Muscle of arm (tissue), 12 donors: ENCODE results near the gene WWOX. TPM values are rescaled to one million over a fixed set of nuclear protein-coding genes. Genes with fewer than 3 reads are reported as not detected.

Experiments used
- DNase-seq: peaks from one replicate; pipeline ENCODE4 v3.0.0-alpha.2; 2013
- polyA plus RNA-seq, 12 donors: library from polyadenylated mRNA; unstranded; fragments of 120-200 nt; gene quantifications; one replicate each; pipeline ENCODE4 v1.2.1, GENCODE V29; 2013; ENCODE audit not compliant: insufficient read length in 12 of 12

WWOX gene
- polyA plus RNA-seq, 12 donors: 7.4 to 17.2 (median 10.9) TPM; not detected in 2

GRCh38 chr16:78932355-78932943 is 833.0 kb downstream of the WWOX start:
- no peak for DNase-seq

GRCh38 chr16:78936060-78936459 is 836.6 kb downstream of the WWOX start:
- no peak for DNase-seq

DNA sequence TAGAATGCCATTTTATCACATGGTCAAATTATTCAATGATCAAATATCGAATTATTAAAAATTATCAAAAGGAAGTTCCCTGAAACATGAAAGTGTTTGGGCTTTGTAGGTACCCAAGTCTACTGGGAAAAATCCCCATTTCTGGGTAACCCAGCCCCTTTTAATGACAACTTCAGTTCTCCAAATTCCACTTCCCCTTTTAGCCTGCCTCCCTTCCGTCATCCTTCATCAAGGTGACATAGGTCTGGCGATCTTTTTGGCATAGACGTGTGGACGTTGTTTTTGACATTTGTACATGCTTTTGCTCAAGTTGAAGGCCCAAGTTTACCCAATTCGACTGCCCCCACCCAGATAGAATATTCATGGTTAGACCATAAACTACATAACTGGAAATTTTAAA is 840.1 kb downstream of the WWOX start:
- no peak for DNase-seq

DNA sequence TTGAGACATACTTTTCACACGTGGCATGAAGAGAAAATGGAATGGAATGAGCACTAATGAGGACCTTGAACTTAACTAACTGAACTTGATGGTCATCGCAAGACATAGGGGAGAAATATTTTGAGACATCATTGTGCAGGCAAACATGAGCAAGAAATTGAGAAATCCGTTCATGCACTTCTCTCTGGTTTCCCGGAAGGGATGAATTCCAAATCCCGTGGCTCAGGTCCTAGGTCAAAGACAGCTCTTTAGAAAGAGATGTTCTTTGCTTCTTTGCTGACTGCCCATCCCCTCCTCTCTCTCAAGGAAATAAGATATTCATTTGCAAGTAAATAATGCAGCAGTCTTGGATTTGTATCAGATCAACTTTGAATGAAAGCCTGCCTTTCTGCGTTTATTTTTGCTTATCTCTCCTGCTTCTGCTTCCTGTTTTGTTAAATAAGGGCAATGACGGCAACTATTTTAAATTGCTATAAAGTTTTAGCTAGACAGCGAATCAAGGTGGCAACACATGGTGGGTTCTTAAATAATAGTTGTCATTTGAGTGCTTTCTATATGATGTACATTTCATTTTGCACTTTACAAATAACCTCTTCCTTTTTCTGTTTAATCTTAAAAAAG is 843.3 kb downstream of the WWOX start:
- DNase-seq: no peak

GRCh38 chr16:78945336-78945735 is 845.9 kb downstream of the WWOX start:
- no peak for DNase-seq

DNA sequence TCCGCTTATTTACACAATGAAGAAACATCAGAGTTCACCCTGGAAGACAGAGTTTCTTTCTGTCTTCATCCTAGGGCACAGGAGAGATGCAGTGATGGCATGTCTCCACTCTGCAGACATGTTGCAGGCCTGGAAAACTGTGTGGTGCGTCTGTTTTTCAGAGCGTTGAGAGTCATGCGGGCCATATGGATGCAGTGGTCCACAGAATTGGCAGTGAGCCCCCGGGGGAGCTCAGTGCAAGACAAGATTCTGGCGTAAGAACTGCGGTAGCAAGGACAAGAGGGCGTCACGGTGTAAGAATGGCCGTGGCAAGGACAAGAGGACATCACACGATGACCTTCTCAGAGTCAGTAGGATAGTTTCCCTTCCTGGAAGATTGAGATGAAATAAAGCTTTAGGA is 847.1 kb downstream of the WWOX start:
- DNase-seq: no peak

DNA sequence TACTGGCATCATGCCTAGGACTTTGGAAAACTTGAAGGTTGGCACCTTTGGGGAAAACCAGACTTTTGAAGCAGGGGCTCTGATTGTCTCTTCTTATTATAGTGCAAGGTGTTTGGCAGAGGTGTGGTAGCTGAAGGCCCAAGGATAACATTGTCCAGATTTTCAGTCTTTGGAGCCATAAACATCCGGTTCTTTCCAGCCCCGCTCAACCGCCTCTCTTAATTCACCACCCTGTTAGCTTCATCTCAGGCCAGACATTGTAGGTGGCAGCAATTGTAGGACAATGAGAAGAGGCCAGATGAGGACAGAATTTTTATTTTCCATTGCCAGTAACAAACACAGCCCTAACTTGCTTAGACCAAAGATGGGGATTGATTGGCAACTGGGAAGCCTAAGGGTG is 851.3 kb downstream of the WWOX start:
- DNase-seq: no peak

DNA sequence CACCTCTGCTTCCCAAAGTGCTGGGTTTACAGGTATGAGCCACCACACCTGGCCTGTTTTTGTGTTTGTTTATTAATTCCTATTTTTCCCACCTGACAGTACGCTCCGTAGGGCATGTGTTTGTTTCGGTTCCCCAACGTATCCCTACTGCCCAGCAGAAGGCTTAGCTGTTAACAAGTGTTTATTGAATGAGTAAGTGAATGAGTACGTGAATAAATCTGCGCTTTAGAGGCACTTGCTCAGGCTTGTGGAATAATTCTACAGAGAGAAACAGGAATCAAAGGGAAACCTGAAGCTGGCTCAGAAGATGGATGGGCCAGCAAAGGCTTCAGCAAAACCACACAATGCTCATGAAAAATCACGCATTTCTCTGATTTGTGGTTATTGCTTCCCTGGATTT is 853.2 kb downstream of the WWOX start:
- no peak for DNase-seq

DNA sequence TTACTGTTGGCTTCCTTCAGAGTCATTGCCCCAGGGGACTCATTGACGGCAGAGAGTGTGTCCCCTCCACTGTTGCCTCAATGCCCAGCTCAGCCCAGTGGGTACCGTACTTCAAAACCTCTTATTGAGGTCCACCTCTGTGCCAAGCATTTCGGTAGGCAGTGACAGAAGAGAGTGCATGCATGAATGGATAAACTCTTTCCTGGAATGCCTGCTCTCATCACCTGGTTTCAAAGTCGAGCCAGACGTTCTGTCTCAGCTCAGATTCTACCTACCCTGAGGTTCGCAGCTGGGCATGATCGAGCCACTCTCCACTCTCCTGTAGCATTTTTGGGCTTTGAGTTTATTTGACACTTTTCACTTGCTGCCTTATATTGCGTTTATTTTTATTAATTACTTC is 854.1 kb downstream of the WWOX start:
- no peak for DNase-seq

GRCh38 chr16:78955206-78955605 is 855.8 kb downstream of the WWOX start:
- DNase-seq: no peak

GRCh38 chr16:78956859-78957258 is 857.4 kb downstream of the WWOX start:
- DNase-seq: no peak

DNA sequence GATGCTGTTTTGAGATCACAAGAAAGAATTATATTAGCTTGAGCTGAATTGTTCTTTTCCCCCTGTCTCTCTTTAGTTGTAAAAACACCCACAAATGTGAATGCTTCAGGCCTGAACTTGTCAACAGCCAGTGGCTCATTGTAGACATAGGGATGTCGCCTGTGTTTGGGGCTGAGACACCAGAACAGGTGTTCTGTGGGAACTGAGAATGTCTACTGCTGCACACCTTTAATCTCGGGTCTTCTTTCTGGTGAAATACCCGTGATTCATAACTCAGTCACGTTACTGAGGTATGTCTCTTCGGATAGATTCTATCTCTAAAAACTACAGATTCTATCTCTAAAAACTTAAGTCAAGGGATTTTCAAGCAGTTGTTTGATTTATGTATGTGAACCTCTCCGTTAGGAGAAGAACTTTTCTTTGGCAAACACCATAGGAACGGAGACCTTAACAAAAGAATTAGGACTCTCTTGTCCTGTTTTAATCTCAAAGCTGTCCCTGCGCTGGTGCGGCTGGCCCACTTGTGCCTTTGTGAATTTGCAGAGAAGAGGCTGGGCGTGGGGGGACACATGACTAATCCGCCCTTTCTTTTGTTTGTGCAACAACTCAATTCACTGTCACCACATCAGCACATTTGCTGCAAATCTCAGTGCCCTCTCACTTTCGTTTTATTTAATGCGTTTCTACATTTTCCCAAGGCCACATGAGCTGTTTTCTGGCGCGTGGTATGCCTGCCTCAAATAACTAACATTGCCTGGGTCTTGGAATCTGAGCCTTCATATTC is 858.1 kb downstream of the WWOX start:
- no peak for DNase-seq

GRCh38 chr16:78961464-78961863 is 862.0 kb downstream of the WWOX start:
- no peak for DNase-seq

GRCh38 chr16:78962457-78962929 is 863.0 kb downstream of the WWOX start:
- DNase-seq: no peak

- DNase-seq: no peak
These were observed 868.5 kb downstream of the WWOX start for GRCh38 chr16:78967948-78968347.

GRCh38 chr16:78969721-78970120 is 870.3 kb downstream of the WWOX start:
- DNase-seq: no peak

GRCh38 chr16:78970650-78971049 is 871.2 kb downstream of the WWOX start:
- no peak for DNase-seq

- no peak for DNase-seq
These were observed 872.6 kb downstream of the WWOX start for GRCh38 chr16:78972006-78972405.

DNA sequence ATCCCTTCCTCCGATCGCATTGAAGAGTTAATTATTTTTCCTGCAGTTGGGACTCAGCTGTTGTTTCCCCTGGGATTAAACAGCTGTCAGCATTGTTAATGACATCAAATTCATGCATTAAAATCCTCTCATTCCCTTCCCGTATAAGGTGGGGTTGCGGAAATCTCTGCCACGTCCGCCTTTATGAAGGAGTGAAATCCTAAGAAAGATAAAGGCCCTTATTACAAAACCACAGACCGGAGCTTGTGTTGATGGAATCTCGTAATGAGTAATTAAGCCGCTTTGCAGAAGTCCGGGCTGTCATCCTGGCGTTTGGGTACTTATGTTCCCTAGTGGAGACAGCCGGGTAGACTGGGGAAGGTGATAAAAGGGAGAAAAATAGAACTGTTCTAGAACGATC is 873.5 kb downstream of the WWOX start:
- DNase-seq: no peak

DNA sequence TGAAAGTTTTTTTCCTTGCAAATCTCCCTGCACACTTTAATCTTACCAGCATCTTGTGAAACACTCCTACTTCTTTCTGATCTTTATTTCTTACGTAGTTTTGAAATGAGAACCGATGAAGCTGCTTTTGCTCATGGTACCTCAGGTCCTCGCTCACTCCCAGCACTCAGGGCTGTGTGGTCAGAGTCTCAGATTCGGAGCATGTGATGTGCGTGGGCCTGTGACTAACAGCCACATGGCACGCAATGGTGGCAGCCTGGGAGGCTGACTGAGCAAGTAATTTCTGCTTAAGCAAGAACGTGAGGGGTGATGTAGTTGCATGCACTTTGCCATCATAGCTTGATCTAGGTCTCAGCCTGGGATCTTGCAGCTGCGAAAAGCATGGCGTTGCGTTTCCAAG is 876.8 kb downstream of the WWOX start:
- DNase-seq: no peak

- no peak for DNase-seq
These were observed 881.4 kb downstream of the WWOX start for GRCh38 chr16:78980825-78981224.

GRCh38 chr16:78982096-78982744 is 882.8 kb downstream of the WWOX start:
- DNase-seq: peak; percentile 51

DNA sequence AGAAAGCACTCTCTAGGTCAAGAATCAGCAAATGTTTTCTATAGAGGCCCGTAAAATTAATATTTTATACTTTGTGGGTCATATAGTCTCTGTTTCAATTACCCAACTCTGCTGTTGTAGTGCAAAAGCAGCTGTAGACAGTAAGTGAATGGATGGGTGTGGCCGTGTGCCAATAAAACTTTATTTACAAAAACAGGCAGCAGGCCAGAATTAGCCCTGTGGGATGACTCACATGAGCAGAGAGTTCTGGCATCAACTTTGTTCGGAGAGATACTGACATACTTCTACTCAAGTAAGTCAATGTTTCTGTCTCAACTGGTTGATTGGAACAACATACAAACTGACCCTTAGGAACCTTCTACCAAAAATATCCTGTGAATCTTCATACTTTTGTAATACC is 884.9 kb downstream of the WWOX start:
- DNase-seq: no peak
